GM12878 (cell line): ENCODE measurements around the gene CFAP54.

ENCODE experiments used
- BRCA1 ChIP-seq: IDR thresholded peaks from 2 replicates; pipeline ENCODE4 v1.6.1; 2011; ENCODE audit warnings: low read depth, low read length, improper control_type of control experiment
- CTCF ChIP-seq, 3 experiments: IDR thresholded peaks in 2 of 3; conservative IDR thresholded peaks in 1 of 3; 2 replicates each; pipeline ENCODE4 v1.5.1; 2011; ENCODE audit warnings: low read depth in 3 of 3, low read length in 3 of 3, mild to moderate bottlenecking in 3 of 3, control low read depth in 2 of 3, moderate library complexity in 2 of 3, inconsistent platforms in 1 of 3, mixed read lengths in 1 of 3; ENCODE audit not compliant: control insufficient read depth in 2 of 3, insufficient read depth in 1 of 3; ENCODE audit errors: extremely low read depth in 1 of 3
- KDM1A ChIP-seq: fragments of 200-600 bp; sonication (generic); IDR thresholded peaks from 2 replicates; pipeline ENCODE4 v1.6.1; 2016; ENCODE audit warnings: borderline replicate concordance
- POLR2A ChIP-seq: IDR thresholded peaks from 2 replicates; pipeline ENCODE4 v1.6.1; 2011; ENCODE audit warnings: low read depth, mild to moderate bottlenecking, low read length
- RAD21 ChIP-seq: IDR thresholded peaks from 2 replicates; pipeline ENCODE4 v1.6.1; 2011; ENCODE audit warnings: mild to moderate bottlenecking, low read depth, low read length, moderate library complexity; ENCODE audit not compliant: insufficient read depth
- SRF ChIP-seq, 2 experiments: IDR thresholded peaks; 2 replicates each; pipeline ENCODE4 v1.6.1; 2011; ENCODE audit warnings: low read depth in 2 of 2, low read length in 2 of 2, mild to moderate bottlenecking in 1 of 2, moderate library complexity in 1 of 2
- TF ChIP-seq, protein P1 (sequence below): IDR thresholded peaks from 2 replicates; pipeline ENCODE4 v1.6.1; 2012; ENCODE audit warnings: mild to moderate bottlenecking, low read depth, low read length

GRCh38 chr12:96500693-96501092, 11.3 kb downstream of the CFAP54 start:
- peak; percentile 31; the same call in 1 of the 2 replicates for TF ChIP-seq RAD21
- TF ChIP-seq KDM1A = no peak
- no peak for TF ChIP-seq POLR2A
- TF ChIP-seq BRCA1 = no peak
- TF ChIP-seq CTCF (IDR thresholded peaks at IDR 0.05 in 2 of 3, conservative IDR thresholded peaks at IDR 0.05 in 1 of 3; ENCODE audit: control insufficient read depth in 2 of 3, extremely low read depth in 1 of 3, insufficient read depth in 1 of 3, low read depth in 3 of 3, low read length in 3 of 3) = peak in 2 of 3 experiments; percentile 1 to 36; a peak in 2 of 6 replicates
- TF ChIP-seq SRF (IDR thresholded peaks at IDR 0.05; ENCODE audit: low read depth in 2 of 2, low read length in 2 of 2) = no peak
- TF ChIP-seq, protein P1, sequence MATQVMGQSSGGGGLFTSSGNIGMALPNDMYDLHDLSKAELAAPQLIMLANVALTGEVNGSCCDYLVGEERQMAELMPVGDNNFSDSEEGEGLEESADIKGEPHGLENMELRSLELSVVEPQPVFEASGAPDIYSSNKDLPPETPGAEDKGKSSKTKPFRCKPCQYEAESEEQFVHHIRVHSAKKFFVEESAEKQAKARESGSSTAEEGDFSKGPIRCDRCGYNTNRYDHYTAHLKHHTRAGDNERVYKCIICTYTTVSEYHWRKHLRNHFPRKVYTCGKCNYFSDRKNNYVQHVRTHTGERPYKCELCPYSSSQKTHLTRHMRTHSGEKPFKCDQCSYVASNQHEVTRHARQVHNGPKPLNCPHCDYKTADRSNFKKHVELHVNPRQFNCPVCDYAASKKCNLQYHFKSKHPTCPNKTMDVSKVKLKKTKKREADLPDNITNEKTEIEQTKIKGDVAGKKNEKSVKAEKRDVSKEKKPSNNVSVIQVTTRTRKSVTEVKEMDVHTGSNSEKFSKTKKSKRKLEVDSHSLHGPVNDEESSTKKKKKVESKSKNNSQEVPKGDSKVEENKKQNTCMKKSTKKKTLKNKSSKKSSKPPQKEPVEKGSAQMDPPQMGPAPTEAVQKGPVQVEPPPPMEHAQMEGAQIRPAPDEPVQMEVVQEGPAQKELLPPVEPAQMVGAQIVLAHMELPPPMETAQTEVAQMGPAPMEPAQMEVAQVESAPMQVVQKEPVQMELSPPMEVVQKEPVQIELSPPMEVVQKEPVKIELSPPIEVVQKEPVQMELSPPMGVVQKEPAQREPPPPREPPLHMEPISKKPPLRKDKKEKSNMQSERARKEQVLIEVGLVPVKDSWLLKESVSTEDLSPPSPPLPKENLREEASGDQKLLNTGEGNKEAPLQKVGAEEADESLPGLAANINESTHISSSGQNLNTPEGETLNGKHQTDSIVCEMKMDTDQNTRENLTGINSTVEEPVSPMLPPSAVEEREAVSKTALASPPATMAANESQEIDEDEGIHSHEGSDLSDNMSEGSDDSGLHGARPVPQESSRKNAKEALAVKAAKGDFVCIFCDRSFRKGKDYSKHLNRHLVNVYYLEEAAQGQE = no peak
